WERI-Rb-1 (cell line): ENCODE measurements around the gene SORCS2.

Experiments
- DNase-seq: peaks from one replicate; pipeline ENCODE4 v3.0.0-alpha.2; 2020
- H3K27ac ChIP-seq: fragments of 250-450 bp; sonication (Bioruptor Pico); 2 replicates; pipeline ENCODE4 v1.5.1; 2020; ENCODE audit warnings: mild to moderate bottlenecking, moderate library complexity
- H3K27me3 ChIP-seq: fragments of 250-450 bp; sonication (Bioruptor Pico); 2 replicates; pipeline ENCODE4 v1.5.1; 2021; ENCODE audit warnings: mild to moderate bottlenecking, low read depth, moderate library complexity; ENCODE audit not compliant: insufficient read depth, severe bottlenecking
- H3K36me3 ChIP-seq: fragments of 250-450 bp; sonication (Bioruptor Pico); 2 replicates; pipeline ENCODE4 v1.5.1; 2020; ENCODE audit warnings: mild to moderate bottlenecking, moderate library complexity
- H3K4me3 ChIP-seq: 2 replicates; pipeline ENCODE4 v1.5.1; 2011; ENCODE audit warnings: low read depth, mild to moderate bottlenecking, control low read depth, low read length
- H3K9me3 ChIP-seq: fragments of 250-450 bp; sonication (Bioruptor Pico); 2 replicates; pipeline ENCODE4 v1.5.1; 2021; ENCODE audit warnings: mild to moderate bottlenecking, moderate library complexity; ENCODE audit not compliant: severe bottlenecking
- TF ChIP-seq, protein P1 (sequence below): IDR thresholded peaks from 2 replicates; pipeline ENCODE4 v1.5.1; 2011; ENCODE audit warnings: low read depth, mild to moderate bottlenecking, control low read depth, inconsistent platforms, low read length

The SORCS2 gene

DNA sequence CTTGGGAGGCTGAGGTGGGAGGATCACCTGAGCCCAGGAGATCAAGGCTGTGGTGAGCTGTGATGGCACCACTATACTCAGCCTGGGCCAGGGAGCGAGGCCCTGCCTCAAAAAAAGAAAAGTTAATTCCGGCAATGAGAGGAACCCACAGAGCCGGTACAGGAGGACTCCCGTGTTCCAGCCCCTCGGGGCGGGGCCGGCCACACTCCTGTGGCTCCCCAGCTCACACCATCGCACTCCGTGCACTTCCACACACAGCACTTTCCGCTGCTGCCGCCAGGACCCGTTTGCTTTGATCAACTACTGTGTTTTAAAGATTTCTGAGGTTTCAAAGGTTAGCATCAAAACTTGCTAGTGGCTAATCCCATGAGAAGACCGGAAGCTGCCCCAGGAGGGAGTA is 575.6 kb downstream of the SORCS2 start:
- Histone ChIP-seq H3K27me3 (no peaks in the 10 kb centered on the region), H3K9me3 (no peaks in the 10 kb centered on the region), H3K4me3 (no peak overlapping the region), H3K36me3 (peaks cover 24% of the 10 kb centered on the region), H3K27ac (no peak overlapping the region)
- no peak for DNase-seq
- TF ChIP-seq, protein P1, sequence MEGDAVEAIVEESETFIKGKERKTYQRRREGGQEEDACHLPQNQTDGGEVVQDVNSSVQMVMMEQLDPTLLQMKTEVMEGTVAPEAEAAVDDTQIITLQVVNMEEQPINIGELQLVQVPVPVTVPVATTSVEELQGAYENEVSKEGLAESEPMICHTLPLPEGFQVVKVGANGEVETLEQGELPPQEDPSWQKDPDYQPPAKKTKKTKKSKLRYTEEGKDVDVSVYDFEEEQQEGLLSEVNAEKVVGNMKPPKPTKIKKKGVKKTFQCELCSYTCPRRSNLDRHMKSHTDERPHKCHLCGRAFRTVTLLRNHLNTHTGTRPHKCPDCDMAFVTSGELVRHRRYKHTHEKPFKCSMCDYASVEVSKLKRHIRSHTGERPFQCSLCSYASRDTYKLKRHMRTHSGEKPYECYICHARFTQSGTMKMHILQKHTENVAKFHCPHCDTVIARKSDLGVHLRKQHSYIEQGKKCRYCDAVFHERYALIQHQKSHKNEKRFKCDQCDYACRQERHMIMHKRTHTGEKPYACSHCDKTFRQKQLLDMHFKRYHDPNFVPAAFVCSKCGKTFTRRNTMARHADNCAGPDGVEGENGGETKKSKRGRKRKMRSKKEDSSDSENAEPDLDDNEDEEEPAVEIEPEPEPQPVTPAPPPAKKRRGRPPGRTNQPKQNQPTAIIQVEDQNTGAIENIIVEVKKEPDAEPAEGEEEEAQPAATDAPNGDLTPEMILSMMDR = no peak

DNA sequence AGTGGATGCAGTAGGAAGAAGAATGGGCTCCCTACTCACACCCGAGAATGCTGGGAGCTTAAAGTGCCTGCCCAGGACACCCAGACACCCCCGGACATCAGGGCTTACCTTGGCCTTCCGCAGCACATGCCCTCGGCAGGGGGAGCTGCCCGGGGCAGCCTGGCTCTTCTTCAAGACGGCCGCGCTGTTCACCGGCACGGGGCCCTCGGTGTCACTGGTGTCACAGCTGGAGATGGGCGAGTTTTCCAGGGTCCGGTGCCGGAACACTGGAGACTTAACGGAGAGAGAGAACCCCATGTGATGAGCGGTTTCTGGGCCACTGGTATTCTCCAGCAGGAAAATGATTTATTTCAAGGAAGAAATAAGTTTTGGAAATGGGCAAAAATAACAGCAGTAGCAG is 576.4 kb downstream of the SORCS2 start:
- no peak overlapping the region for H3K27ac ChIP-seq
- no peaks in the 10 kb centered on the region for H3K9me3 ChIP-seq
- DNase-seq = no peak
- H3K4me3 ChIP-seq = no peak overlapping the region
- TF ChIP-seq, protein P1 = no peak
- no peaks in the 10 kb centered on the region for H3K27me3 ChIP-seq
- peaks cover 32% of the 10 kb centered on the region for H3K36me3 ChIP-seq

DNA sequence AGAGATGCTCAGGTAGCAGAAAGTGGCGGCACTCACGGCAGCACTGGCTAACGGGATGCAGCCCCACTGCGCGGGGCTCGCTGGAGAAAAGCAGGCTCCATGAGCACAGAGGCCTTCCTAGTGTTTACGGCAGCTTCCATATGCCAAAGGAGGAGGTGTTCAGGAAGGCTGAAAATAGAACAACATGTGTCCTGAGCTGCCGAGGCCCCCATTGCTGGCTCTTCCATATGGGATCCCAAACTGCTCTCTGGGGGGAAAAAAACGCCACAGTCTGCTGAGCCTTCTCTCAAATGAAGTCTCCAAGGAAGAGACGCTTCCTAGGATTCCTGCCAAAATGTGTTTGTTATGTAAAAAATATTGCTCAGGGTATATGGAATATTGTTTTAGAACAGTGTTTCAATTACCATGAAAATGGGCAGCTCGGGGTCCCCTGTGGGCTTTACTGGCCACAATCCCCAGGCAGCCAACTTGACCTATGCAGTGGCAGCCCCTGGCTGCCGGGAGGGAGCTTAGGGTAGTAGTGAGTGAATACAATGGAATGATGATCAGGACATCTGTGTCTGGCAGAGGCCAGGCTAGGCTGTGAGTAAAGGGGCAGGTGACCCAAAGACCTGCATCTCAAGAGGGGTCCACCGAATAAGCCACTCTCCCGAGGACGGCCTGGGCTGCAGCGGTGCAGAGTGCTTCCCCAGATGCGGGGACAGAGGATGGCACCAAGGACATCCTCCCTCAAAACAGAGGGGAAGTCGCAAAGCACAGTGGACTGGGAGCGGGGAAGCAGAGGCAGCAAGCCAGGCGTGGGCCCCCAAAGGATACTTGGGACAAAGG is 577.3 kb downstream of the SORCS2 start:
- Histone ChIP-seq H3K4me3 (no peak overlapping the region), H3K9me3 (no peaks in the 10 kb centered on the region), H3K27me3 (no peaks in the 10 kb centered on the region), H3K36me3 (peaks cover 38% of the 10 kb centered on the region), H3K27ac (no peak overlapping the region)
- DNase-seq = no peak
- TF ChIP-seq, protein P1 = no peak

DNA sequence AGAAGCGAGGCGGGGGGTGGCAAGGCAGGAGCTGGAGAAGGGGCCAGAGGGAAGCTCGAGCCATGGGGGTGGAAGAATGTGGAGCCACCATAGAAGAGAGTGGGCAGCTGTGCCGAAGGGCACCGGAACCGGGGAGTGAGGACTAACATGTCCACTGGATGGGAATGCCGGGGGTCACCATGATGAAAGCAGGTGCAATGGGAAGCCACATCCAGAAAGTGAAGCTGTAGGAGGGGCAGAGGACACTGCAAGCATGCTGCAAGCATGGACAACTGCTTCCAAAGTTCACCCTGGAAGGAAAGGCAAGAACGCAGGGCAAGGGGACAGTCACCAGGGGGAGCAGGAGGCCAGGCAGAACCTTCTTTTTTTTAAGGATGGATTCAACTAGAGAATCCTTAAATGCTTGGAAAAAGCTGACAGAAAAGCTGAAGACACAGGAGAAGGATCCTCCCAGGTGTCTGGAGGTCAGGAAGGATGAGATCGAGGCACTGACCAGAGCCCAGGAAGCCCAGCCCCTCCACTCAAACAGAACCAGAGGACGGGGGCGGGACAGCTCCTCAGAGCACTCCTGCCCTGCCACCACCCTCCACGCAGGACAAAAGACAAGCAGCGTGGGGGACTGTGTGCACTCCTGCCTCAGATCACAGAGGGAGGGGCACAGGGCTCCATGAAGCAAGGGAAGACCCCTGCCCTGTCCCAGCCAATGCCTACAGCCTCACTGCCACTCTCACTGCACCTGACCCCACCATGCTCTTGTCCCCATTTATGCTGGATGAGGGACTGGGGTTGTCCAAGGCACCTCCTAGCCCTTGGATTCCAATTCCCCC is 578.1 kb downstream of the SORCS2 start:
- TF ChIP-seq, protein P1 = peak; percentile 77
- peaks cover 38% of the 10 kb centered on the region for H3K36me3 ChIP-seq
- no peak overlapping the region for H3K4me3 ChIP-seq
- no peak for DNase-seq
- no peak overlapping the region for H3K27ac ChIP-seq
- no peaks in the 10 kb centered on the region for H3K9me3 ChIP-seq
- H3K27me3 ChIP-seq = no peaks in the 10 kb centered on the region

DNA sequence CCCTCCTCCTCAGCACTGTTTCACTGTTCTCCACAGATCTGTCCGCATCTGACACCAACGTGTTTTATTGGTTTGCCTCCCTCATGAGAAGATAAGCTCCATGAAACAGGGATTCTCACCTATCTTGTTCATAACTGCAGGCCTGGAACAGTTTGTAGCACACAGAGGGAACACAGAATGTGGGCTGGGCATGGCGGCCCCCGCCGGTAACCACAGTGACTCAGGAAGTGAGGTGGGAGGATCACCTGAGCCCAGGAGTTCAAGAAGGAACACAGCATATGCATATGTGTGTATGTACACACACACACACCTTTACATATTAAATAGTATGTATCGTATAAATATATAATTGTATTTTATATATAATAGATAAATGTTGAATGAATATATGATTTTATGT is 578.7 kb downstream of the SORCS2 start:
- H3K36me3 ChIP-seq = peaks cover 41% of the 10 kb centered on the region
- no peaks in the 10 kb centered on the region for H3K27me3 ChIP-seq
- DNase-seq = no peak
- TF ChIP-seq, protein P1 = no peak
- H3K4me3 ChIP-seq = no peak overlapping the region
- H3K27ac ChIP-seq = no peak overlapping the region
- no peaks in the 10 kb centered on the region for H3K9me3 ChIP-seq
